IPS-20b (cell line): ENCODE results near the gene ALG1L2.
"Not testable (repeated sequence)": the region's sequence is repeated elsewhere in the genome, so short reads cannot be mapped to it uniquely, and the experiment has no call there.

Experiments used
- H3K27ac ChIP-seq: one replicate; pipeline ENCODE4 v1.5.1; 2013; ENCODE audit warnings: low read length
- H3K27me3 ChIP-seq: 2 replicates; pipeline ENCODE4 v1.6.1; 2013; ENCODE audit warnings: mild to moderate bottlenecking, low read length, inconsistent platforms; ENCODE audit not compliant: insufficient read depth
- H3K36me3 ChIP-seq: 2 replicates; pipeline ENCODE4 v1.6.1; 2013; ENCODE audit warnings: low read depth, mild to moderate bottlenecking, inconsistent platforms, low read length, moderate library complexity; ENCODE audit not compliant: insufficient read depth
- H3K4me1 ChIP-seq: 2 replicates; pipeline ENCODE4 v1.6.1; 2013; ENCODE audit warnings: mild to moderate bottlenecking, control low read depth, inconsistent platforms, low read length, moderate library complexity; ENCODE audit not compliant: insufficient read depth
- H3K4me3 ChIP-seq: 2 replicates; pipeline ENCODE4 v1.5.1; 2013; ENCODE audit warnings: mild to moderate bottlenecking, low read length, inconsistent platforms
- H3K9ac ChIP-seq: 2 replicates; pipeline ENCODE4 v1.6.1; 2013; ENCODE audit warnings: low read depth, mild to moderate bottlenecking, inconsistent platforms, low read length, moderate library complexity
- H3K9me3 ChIP-seq: 2 replicates; pipeline ENCODE4 v1.6.1; 2013; ENCODE audit warnings: mild to moderate bottlenecking, low read depth, low read length, inconsistent platforms; ENCODE audit not compliant: insufficient read depth

The ALG1L2 gene

GRCh38 chr3:130112748-130113073 is 31.1 kb downstream of the ALG1L2 start:
- Histone ChIP-seq H3K4me3 (peak overlapping the region; percentile 98), H3K27ac (peak overlapping the region; percentile 87), H3K9ac (peak overlapping the region; percentile 95)
- H3K27me3 ChIP-seq, H3K36me3 ChIP-seq, H3K4me1 ChIP-seq, H3K9me3 ChIP-seq: not testable (repeated sequence)

- H3K9ac ChIP-seq, H3K9me3 ChIP-seq, H3K27ac ChIP-seq, H3K4me3 ChIP-seq, H3K27me3 ChIP-seq, H3K4me1 ChIP-seq, H3K36me3 ChIP-seq: not testable (repeated sequence)
Measured at GRCh38 chr3:130115400-130115799, 33.8 kb downstream of the ALG1L2 start.

DNA sequence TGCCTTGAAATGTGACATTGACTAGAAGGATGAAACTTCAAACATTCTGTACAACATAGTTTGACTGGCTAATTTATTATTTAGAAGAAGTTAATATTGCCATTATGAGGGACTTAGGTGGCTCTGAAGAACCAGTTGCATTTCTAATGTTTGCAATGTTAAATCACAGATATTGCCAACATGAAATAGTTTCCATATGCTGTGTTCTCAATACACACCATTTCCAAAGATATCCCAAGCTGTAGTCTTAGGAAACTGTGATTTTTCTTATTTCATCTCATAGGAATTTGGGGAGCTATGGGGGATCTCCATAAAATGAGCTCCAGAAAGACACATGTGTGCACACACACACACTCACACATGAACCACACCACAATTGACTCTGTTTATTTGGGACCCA is 36.3 kb downstream of the ALG1L2 start:
- H3K27ac ChIP-seq, result no peak overlapping the region
- H3K9ac ChIP-seq, result no peak overlapping the region
- H3K36me3 ChIP-seq, result no peaks in the 10 kb centered on the region
- no peak overlapping the region for H3K4me3 ChIP-seq
- no peaks in the 10 kb centered on the region for H3K9me3 ChIP-seq
- H3K4me1 ChIP-seq, result no peaks in the 10 kb centered on the region
- no peaks in the 10 kb centered on the region for H3K27me3 ChIP-seq

GRCh38 chr3:130119824-130120223 is 38.2 kb downstream of the ALG1L2 start:
- H3K4me1 ChIP-seq, H3K27me3 ChIP-seq, H3K9me3 ChIP-seq, H3K9ac ChIP-seq, H3K36me3 ChIP-seq, H3K27ac ChIP-seq, H3K4me3 ChIP-seq: not testable (repeated sequence)

DNA sequence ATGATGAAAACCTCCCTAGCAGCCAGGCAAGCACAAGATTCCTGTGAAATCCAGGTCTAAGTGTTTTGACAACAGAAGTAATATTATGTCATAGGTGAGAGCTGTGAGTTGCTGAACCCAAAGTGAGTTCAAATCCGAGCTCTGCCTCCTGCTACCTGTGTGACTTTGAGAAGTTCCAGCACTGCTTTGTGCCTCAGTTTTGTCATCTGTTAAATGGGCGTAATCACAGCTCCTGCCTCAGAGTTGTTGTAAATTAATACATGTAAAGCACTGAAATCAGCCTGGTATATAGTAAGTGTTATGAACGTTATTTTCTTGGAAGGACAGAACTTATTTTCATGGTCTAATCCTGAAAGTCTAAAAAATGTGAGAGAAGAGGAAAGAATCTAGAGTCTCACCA is 38.7 kb downstream of the ALG1L2 start:
- H3K4me1 ChIP-seq, H3K9ac ChIP-seq, H3K27ac ChIP-seq, H3K9me3 ChIP-seq, H3K4me3 ChIP-seq, H3K27me3 ChIP-seq, H3K36me3 ChIP-seq: not testable (repeated sequence)

DNA sequence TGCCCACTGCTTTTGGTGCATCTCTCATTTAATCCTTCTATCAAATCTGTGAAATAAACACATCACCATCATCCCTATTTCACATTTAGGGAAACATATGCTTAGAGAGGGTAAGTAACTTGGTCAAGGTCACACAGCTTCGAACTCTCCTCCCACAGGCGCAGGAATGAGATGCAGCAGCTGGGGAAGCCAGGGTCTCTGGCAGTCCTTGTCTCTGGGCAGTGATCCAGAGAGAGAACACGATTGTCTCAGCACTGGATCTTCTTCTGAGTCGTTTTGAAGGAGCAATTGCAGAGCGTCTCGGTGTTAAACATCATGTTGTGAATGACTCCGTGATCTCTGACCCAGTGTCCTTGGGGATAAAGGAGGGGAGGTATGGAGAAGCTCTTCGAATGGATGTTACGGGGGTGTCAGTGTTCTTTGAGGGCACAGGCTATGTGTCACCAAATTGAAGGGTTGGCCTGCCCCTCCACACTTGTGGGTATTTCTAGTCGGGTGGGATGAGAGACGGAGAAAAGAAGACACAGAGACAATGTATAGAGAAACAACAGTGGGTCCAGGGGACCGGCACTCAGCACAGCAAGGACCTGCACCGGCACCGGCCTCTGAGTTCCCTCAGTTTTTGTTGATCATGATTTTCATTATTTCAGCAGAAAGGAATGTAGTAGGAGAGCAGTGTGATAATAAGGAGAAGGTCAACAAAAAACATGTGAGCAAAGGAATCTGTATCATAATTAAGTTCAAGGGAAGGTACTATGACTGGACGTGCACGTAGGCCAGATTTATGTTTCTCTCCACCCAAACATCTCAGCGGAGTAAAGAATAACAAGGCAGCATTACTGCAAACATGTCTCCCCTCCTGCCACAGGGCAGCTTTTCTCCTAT is 41.5 kb downstream of the ALG1L2 start:
- not testable (repeated sequence) for H3K9ac ChIP-seq, H3K27ac ChIP-seq, H3K27me3 ChIP-seq

DNA sequence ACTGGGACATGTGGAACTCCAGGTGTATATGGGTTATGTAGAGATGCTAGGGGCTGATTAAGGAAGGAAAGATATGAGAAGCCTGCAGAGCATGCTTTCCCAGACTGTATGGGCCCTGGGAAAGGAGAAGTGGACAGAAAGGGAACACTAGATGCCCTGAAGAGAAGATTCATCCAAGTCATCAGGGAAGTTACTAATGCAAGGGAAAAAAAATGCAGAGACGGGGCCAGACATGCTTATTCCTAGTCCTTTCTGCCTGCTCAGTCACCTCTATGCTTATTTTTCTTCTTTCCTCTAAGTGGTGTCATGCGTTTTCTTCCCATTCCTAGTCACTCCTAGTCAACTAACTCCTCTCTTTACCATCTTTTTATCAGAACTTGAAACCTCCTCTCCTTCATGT is 43.8 kb downstream of the ALG1L2 start:
- H3K9ac ChIP-seq, H3K36me3 ChIP-seq, H3K27ac ChIP-seq, H3K9me3 ChIP-seq, H3K4me3 ChIP-seq, H3K4me1 ChIP-seq, H3K27me3 ChIP-seq: not testable (repeated sequence)

More for the DNA sequence above, 41.5 kb downstream of the ALG1L2 start:
- not testable (repeated sequence) for H3K4me3 ChIP-seq, H3K9me3 ChIP-seq, H3K4me1 ChIP-seq, H3K36me3 ChIP-seq

GRCh38 chr3:130136337-130136736 is 54.7 kb downstream of the ALG1L2 start:
- not testable (repeated sequence) for H3K4me3 ChIP-seq, H3K27me3 ChIP-seq, H3K36me3 ChIP-seq, H3K9ac ChIP-seq, H3K27ac ChIP-seq, H3K4me1 ChIP-seq, H3K9me3 ChIP-seq

DNA sequence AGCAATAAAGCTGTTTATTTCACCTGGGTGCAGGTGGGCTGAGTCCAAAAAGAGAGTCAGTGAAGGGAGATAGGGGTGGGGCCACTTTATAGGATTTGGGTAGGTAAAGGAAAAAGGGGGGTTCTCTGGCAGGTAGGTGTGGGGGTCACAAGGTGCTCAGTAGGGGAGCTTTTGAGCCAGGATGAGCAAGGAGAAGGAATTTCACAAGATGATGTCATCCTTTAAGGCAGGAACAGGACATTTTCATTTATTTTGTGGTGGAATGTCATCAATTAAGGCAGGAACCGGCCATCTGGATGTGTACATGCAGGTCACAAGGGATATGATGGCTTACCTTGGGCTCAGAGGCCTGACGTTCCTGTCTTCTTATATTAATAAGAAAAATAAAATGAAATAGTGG is 56.1 kb downstream of the ALG1L2 start:
- H3K9ac ChIP-seq, H3K4me1 ChIP-seq, H3K9me3 ChIP-seq, H3K4me3 ChIP-seq, H3K27ac ChIP-seq, H3K36me3 ChIP-seq, H3K27me3 ChIP-seq: not testable (repeated sequence)

DNA sequence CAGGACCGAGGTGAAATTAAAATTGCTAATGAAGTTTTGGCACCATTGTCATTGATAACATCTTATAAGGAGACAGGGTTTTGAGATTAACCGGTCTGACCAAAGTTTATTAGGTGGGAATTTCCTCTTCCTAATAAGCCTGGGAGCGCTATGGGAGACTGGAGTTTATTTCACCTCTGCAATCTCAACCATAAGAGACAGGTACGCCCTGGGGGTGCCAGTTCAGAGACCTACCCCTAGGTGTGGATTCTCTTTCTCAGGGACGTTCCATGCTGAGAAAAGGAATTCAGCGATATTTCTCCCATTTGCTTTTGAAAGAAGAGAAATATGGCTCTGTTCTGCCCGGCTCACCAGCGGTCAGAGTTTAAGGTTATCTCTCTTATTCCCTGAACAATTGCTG is 57.4 kb downstream of the ALG1L2 start:
- H3K36me3 ChIP-seq, H3K9ac ChIP-seq, H3K4me3 ChIP-seq, H3K4me1 ChIP-seq, H3K9me3 ChIP-seq, H3K27ac ChIP-seq, H3K27me3 ChIP-seq: not testable (repeated sequence)

DNA sequence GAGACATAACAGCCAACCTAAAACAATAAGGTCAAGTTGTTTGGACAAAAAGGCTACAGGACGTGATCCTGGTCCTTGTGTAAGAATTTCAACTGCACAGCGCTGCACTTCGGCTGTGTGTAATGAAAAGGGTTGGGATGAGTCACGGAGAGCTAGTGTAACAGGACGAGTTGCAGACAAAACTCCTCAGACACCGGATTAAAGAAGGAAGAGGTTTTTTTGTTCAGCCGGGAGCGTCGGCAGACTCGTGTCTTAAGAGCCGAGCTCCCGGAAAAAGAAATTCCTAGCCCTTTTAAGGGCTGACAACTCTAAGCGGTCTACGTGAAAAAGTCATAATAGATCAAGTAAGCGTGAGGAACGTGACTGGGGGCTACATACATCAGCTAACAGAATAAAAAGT is 59.1 kb downstream of the ALG1L2 start:
- not testable (repeated sequence) for H3K9me3 ChIP-seq, H3K27me3 ChIP-seq

GRCh38 chr3:130143648-130144327 is 62.2 kb downstream of the ALG1L2 start:
- not testable (repeated sequence) for H3K27me3 ChIP-seq, H3K4me1 ChIP-seq, H3K9ac ChIP-seq, H3K36me3 ChIP-seq, H3K4me3 ChIP-seq, H3K9me3 ChIP-seq, H3K27ac ChIP-seq

More for the DNA sequence above, 59.1 kb downstream of the ALG1L2 start:
- not testable (repeated sequence) for H3K27ac ChIP-seq, H3K4me3 ChIP-seq, H3K9ac ChIP-seq, H3K4me1 ChIP-seq, H3K36me3 ChIP-seq
